Stimulated activated CD8-positive, alpha-beta memory T cell treated with anti-CD3 and anti-CD28 coated beads, Interleukin-7, amount 100 ng/mL, for 1 hour (primary cell): ENCODE measurements around the gene SOHLH1.

ENCODE experiments used
- DNase-seq, 2 donors: peaks; one replicate each; pipeline ENCODE4 v3.0.0-alpha.2; 2020; ENCODE audit warnings: low read depth in 2 of 2

The SOHLH1 gene

GRCh38 chr9:135661816-135662560 is 37.3 kb downstream of the SOHLH1 start:
- no peak for DNase-seq

DNA sequence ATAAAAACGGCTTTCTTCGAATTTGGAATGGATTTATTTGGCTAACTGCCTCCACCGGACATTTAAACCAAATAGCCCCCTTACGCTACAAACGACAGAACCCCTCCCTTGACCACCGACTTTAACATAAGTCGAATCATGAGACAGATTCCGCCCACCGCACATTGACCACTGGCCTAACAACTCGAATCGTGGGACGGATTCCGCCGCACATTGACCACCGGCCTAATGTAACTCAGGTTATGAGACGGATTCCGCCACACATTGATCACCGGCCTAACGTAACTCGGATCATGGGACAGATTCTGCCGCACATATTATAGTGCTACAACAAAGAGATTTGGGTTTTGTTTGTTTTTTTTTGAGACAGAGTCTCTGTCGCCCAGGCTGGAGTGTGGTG is 38.9 kb downstream of the SOHLH1 start:
- no peak for DNase-seq

GRCh38 chr9:135659252-135659651 is 40.0 kb downstream of the SOHLH1 start:
- no peak for DNase-seq

DNA sequence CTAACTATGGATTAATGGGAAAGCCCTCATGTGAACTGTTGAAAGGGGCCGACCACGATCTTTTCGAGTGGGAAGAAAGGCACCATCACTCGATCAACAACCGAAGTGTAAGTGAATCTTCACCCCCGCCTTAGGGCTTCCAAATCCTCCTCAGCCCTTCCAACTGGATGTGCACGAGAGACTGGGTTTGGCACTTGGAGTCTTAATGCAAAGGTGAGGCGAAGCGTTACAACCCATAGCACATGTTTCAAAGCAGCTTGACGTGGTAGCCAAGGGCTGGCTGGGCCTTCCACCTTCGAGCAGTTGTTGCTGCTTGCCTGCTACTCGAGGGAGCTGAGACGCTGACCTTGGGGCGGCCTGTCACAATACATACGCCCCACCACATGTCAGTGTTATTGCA is 41.9 kb downstream of the SOHLH1 start:
- DNase-seq, result no peak

DNA sequence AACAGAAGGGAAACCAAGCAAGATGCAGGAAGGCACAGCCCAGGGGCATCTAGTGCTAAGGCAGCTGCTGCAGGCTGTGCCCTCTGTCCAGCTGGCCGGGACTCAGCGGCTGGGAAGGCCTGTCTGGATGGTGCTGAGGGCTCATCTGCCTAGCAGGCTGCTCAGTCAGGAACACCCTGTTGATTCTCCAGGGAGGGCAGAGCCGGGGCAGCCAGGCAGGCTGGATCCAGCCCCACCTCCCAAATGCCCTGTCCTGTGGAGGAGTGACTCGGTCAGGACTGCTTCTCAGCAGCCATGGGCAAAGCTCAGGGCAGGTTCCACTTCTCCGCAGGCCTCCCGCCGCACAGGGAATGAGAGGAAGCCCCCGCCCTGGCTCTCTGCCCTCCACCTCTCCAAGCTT is 44.0 kb downstream of the SOHLH1 start:
- no peak for DNase-seq

- no peak for DNase-seq
Observed at GRCh38 chr9:135650408-135650807, 48.9 kb downstream of the SOHLH1 start.

- no peak for DNase-seq
Observed at GRCh38 chr9:135649508-135649907, 49.8 kb downstream of the SOHLH1 start.

DNA sequence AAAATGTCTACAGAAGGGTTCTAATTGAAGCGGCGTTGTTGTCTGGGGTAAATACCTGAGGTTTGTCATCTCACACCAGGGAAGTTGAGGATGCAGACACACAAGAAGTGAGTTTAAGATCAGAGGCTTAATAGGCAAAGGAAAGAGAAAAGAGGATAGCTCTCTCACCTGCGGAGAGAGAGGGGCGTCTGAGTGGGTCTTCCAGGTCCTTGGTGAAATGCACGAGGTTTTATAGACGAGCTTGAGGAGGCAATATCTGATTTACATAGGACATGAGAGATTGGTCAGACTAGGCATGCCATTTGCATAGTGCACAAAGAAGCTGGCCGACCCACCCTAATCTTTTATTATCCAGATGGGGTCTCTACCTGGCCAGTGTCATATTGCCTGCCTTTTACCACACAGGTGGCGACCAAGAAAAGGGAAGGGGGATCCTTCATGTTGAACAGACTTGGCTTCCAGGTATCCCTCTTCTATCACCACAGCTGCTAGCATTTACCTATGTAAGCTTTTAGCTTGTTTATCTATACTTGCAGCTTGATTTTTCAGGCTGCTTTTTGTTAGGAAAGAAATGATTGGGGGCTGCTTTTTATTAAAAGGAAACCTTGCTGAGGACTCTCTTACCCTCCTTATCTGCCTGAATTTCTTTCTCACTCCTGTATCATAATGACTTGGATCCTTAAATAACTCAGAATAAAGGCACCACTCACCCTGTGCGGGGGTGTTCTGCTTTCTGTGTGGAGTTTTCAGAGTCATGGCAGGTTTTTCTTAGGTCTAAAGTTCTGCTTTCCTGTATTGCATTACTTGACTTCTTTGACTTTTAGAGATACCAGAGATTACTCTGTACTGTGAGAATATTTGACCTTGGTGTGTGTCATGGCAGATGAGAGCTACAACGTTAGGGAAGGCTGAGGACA is 50.5 kb downstream of the SOHLH1 start:
- DNase-seq, result no peak

DNA sequence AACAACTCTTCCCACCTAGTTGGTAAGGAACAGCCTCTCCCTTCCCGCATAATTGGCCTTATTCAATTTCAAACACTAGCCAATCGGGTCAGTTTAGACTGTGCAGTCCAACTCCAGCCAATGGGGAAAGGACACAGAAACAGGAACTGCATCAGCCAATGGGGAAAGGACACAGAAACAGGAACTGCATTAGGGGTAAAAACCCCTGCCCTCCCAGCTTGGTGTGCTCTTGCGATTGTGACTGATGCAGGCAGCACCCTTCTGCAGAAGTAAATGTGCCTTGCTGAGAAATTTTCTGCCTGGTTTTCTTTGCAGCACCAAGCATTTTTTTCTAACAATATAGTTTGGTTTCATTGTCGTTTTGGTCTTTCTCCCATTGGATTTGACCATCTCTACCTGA is 51.4 kb downstream of the SOHLH1 start:
- no peak for DNase-seq

- no peak for DNase-seq
Observed at GRCh38 chr9:135644631-135645218, 54.6 kb downstream of the SOHLH1 start.
